GM12878 (cell line): Measurements from ENCODE around the gene TNP2. TPM values are rescaled to one million over a fixed set of nuclear protein-coding genes. Genes with fewer than 3 reads are reported as not detected.

ENCODE experiments used
- ATAC-seq: fragments of 200-7000 bp; cut with Tn5 transposase; 3 replicates; pipeline ENCODE4 v1.9.1; 2020; ENCODE audit warnings: mild to moderate bottlenecking, moderate library complexity
- BruUV-seq: library from RNA; stranded (reverse); fragments of 400-500 nt; replicated peaks from 2 replicates; lab custom pipeline; 2021; lab: Mats Ljungman, UMichigan
- CTCF ChIA-PET: fragments of 300-600 bp; sonication (Branson Sonifier 250); formaldehyde crosslinking; extraction: SDS; loops from one replicate; lab custom pipeline; 2021; ENCODE audit warnings: inconsistent platforms; lab: Yijun Ruan, JAX
- POLR2A ChIA-PET: fragments of 350-600 bp; formaldehyde crosslinking; extraction: SDS; loops from one replicate; lab custom pipeline; 2021; ENCODE audit warnings: inconsistent platforms; lab: Charles Lee
- RAD21 ChIA-PET: fragments of 300-600 bp; sonication (Branson Sonifier 250); formaldehyde crosslinking; loops from one replicate; lab custom pipeline; 2023; ENCODE audit warnings: antibody characterized with exemption; ENCODE audit not compliant: unreplicated experiment; lab: Charles Lee
- SMC1A ChIA-PET: fragments of 300-600 bp; sonication (Branson Sonifier 250); formaldehyde crosslinking; loops from one replicate; lab custom pipeline; 2023; ENCODE audit not compliant: unreplicated experiment, uncharacterized antibody; lab: Charles Lee
- DNase-seq: peaks from one replicate; pipeline ENCODE4 v3.0.0-alpha.2; 2011; ENCODE audit warnings: low read depth, low spot score
- FAIRE-seq: peaks from 3 replicates; lab custom pipeline; 2011; peaks lifted over from hg19 to GRCh38; lab: Jason Lieb, UNC
- H2AFZ ChIP-seq: 2 replicates; pipeline ENCODE4 v1.6.0; 2011; ENCODE audit warnings: low read depth, low read length, control low read depth; ENCODE audit not compliant: control insufficient read depth
- H3K27ac ChIP-seq: 2 replicates; pipeline ENCODE4 v1.5.1; 2011; ENCODE audit warnings: control low read depth; ENCODE audit not compliant: control insufficient read depth, insufficient read depth
- H3K27me3 ChIP-seq, 2 experiments: replicated peaks in 1 of 2; 2 replicates each; pipeline versions ENCODE4 v1.6.0 to v1.6.1; 2011; ENCODE audit warnings: low read length in 1 of 2; ENCODE audit not compliant: control insufficient read depth in 2 of 2, insufficient read depth in 2 of 2
- H3K36me3 ChIP-seq, 2 experiments: 2 replicates each; pipeline ENCODE4 v1.5.1; 2011; ENCODE audit warnings: low read length in 1 of 2; ENCODE audit not compliant: control insufficient read depth in 2 of 2, insufficient read depth in 2 of 2
- H3K4me1 ChIP-seq: 2 replicates; pipeline ENCODE4 v1.6.1; 2011; ENCODE audit warnings: mild to moderate bottlenecking, low read length, moderate library complexity, mixed read lengths; ENCODE audit not compliant: control insufficient read depth, insufficient read depth
- H3K4me2 ChIP-seq: 2 replicates; pipeline ENCODE4 v1.6.0; 2011; ENCODE audit warnings: control low read depth; ENCODE audit not compliant: control insufficient read depth, insufficient read depth
- H3K4me3 ChIP-seq: fragments of 200-600 bp; sonication (generic); 2 replicates; pipeline ENCODE4 v1.5.1; 2016
- H3K79me2 ChIP-seq: 2 replicates; pipeline ENCODE4 v1.6.0; 2011; ENCODE audit warnings: low read length; ENCODE audit not compliant: control insufficient read depth, insufficient read depth
- H3K9ac ChIP-seq: 2 replicates; pipeline ENCODE4 v1.8.0; 2011; ENCODE audit warnings: low read length, control low read depth, mixed read lengths; ENCODE audit not compliant: control insufficient read depth, insufficient read depth
- H3K9me3 ChIP-seq: replicated peaks from 3 replicates; pipeline ENCODE4 v1.5.1; 2011; ENCODE audit warnings: mild to moderate bottlenecking, low read length; ENCODE audit not compliant: control insufficient read depth, insufficient read depth
- H4K20me1 ChIP-seq: 2 replicates; pipeline ENCODE4 v1.6.0; 2011; ENCODE audit not compliant: control insufficient read depth, insufficient read depth
- ATF7 ChIP-seq: fragments of 450-650 bp; IDR thresholded peaks from 2 replicates; pipeline ENCODE4 v1.6.1; 2016; ENCODE audit warnings: low read depth, mild to moderate bottlenecking
- BRCA1 ChIP-seq: IDR thresholded peaks from 2 replicates; pipeline ENCODE4 v1.6.1; 2011; ENCODE audit warnings: low read depth, low read length, improper control_type of control experiment
- DPF2 ChIP-seq: fragments of 450-650 bp; IDR thresholded peaks from 2 replicates; pipeline ENCODE4 v1.6.1; 2017; ENCODE audit warnings: mild to moderate bottlenecking
- EED ChIP-seq: sonication (generic); IDR thresholded peaks from 2 replicates; pipeline ENCODE4 v1.6.1; 2016; ENCODE audit warnings: antibody characterized with exemption, low read depth
- EZH2 ChIP-seq: IDR thresholded peaks from 2 replicates; pipeline ENCODE4 v1.6.1; 2012; ENCODE audit warnings: low read depth, mild to moderate bottlenecking, control low read depth, inconsistent platforms, low read length, borderline replicate concordance; ENCODE audit not compliant: control insufficient read depth
- HDAC6 ChIP-seq: fragments of 200-600 bp; sonication (generic); IDR thresholded peaks from one replicate; pipeline ENCODE4 v1.8.0; 2017; ENCODE audit warnings: antibody characterized with exemption; ENCODE audit not compliant: unreplicated experiment
- IKZF1 ChIP-seq: fragments of 450-650 bp; conservative IDR thresholded peaks from 2 replicates; pipeline ENCODE4 v1.6.1; 2017; ENCODE audit warnings: antibody characterized with exemption, mild to moderate bottlenecking
- JUND ChIP-seq: IDR thresholded peaks from 2 replicates; pipeline ENCODE4 v1.6.1; 2012; ENCODE audit warnings: low read depth, mild to moderate bottlenecking, low read length, improper control_type of control experiment, moderate library complexity
- KAT2A ChIP-seq: conservative IDR thresholded peaks from 2 replicates; pipeline ENCODE4 v1.6.1; 2011; ENCODE audit warnings: low read depth, low read length; ENCODE audit not compliant: control insufficient read depth
- NBN ChIP-seq: fragments of 450-650 bp; IDR thresholded peaks from 2 replicates; pipeline ENCODE4 v1.6.1; 2016
- NR2C2 ChIP-seq: IDR thresholded peaks from 2 replicates; pipeline ENCODE4 v1.6.1; 2011; ENCODE audit warnings: borderline replicate concordance, low read depth; ENCODE audit not compliant: control insufficient read depth, insufficient read length
- PAX8 ChIP-seq: fragments of 450-650 bp; IDR thresholded peaks from 2 replicates; pipeline ENCODE4 v1.6.1; 2017; ENCODE audit warnings: mild to moderate bottlenecking, moderate library complexity
- POU2F2 ChIP-seq: IDR thresholded peaks from 3 replicates; pipeline ENCODE4 v1.6.1; 2011; ENCODE audit warnings: low read depth, mild to moderate bottlenecking, low read length, borderline replicate concordance
- RAD51 ChIP-seq: fragments of 450-650 bp; IDR thresholded peaks from 2 replicates; pipeline ENCODE4 v1.6.1; 2016; ENCODE audit warnings: moderate library complexity, mild to moderate bottlenecking, inconsistent platforms
- RUNX3 ChIP-seq: IDR thresholded peaks from 2 replicates; pipeline ENCODE4 v1.6.1; 2012; ENCODE audit warnings: low read length, inconsistent platforms
- SMAD1 ChIP-seq: fragments of 450-650 bp; IDR thresholded peaks from 2 replicates; pipeline ENCODE4 v1.6.1; 2018; ENCODE audit warnings: mild to moderate bottlenecking, low read depth; ENCODE audit not compliant: partially characterized antibody
- WRNIP1 ChIP-seq: IDR thresholded peaks from 2 replicates; pipeline ENCODE4 v1.6.1; 2011; ENCODE audit warnings: low read depth, low read length, improper control_type of control experiment, borderline replicate concordance
- WGBS: methylation state at CpG from one replicate; pipeline ENCODE4 v1.1.6; 2016; ENCODE audit warnings: low lambda C conversion rate; ENCODE audit not compliant: insufficient replicate concordance, insufficient coverage; ENCODE audit errors: missing lambda C conversion rate; 5-methylcytosine and 5-hydroxymethylcytosine counted together
- in situ Hi-C: fragments of 300-500 bp; cut with MboI; formaldehyde crosslinking; loops from 9 replicates; pipeline ENCODE4 v1.14.3; 2018; ENCODE audit warnings: mixed read lengths
- intact Hi-C: fragments of 100-400 bp; cut with micrococcal nuclease; formaldehyde crosslinking; loops from one replicate; pipeline ENCODE4 v1.14.2; 2022; ENCODE audit not compliant: unreplicated experiment
- polyA plus RNA-seq, 11 experiments: library from polyadenylated mRNA; depleted of rRNA in 4 of 11; unstranded in 6 of 11; stranded (reverse) in 5 of 11; fragments of >200 nt; fragmentation: Nextera tagmentation in 4 of 11; fragmentation: Illumina TruSeq in 1 of 11; extraction: Ambion mirVana in 4 of 11; extraction: Trizol in 1 of 11; gene quantifications; 1 replicate in 1 of 11; 2 replicates in 10 of 11; pipeline versions ENCODE4 v1.2.1 to v1.2.3, GENCODE V29; 2011 to 2016; ENCODE audit warnings: inconsistent platforms in 2 of 11, missing spikeins in 2 of 11, low read depth in 1 of 11
- total RNA-seq, 4 experiments: library from RNA; depleted of rRNA in 3 of 4; stranded (reverse); fragments of >200 nt in 3 of 4; fragmentation: Illumina TruSeq in 1 of 4; extraction: Trizol in 1 of 4; gene quantifications; 2 replicates each; pipeline versions ENCODE4 v1.2.1 to v1.2.3, GENCODE V29; 2013 to 2021
- TF ChIP-seq, protein P1 (sequence below): fragments of 450-650 bp; IDR thresholded peaks from 2 replicates; pipeline ENCODE4 v1.6.1; 2017; ENCODE audit warnings: mild to moderate bottlenecking, moderate library complexity
- TF ChIP-seq, protein P2 (sequence below): fragments of 450-650 bp; IDR thresholded peaks from 2 replicates; pipeline ENCODE4 v1.6.1; 2016; ENCODE audit warnings: mild to moderate bottlenecking

Gene TNP2
- total and polyA plus RNA-seq, 10 of the 15 experiments (the other 5 are each of a cell fraction or from before 2014, with no cell fraction given): not detected

DNA sequence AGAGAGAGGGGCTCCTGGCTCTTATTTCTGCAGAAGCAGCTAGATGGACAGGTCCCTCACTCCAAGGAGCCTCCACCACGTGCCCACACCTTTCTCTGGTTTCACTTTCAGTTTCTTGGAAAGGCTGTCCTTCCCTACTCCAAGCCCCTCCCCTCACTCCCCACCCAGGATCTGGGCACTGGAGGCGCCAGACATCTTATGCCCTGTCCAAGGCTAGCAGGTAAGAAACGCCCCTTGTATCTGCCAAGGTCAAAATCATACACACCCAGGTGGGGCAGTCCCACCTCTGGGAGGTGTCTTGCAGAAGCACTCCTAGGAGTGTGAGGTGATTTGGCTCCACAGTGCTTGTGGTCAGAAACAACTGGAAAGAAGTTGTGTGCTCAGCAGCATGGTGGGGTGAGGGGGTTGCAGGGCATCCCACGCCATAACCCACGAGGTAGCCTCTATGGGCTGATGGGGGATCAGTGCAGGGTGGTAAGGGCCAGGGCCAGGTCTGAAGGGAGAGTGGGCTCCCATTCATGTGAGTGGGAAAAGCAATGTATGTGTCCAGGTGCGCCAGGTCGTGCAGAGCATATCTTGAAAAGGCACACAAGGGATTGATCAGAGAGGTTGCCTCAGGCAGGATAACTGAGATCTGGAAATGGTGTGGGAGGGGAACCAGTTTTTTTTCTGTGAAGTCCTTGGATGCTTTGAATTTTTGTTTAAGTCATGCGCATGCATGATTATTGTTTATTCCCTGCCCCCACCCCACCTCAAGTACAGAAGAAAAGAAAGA is 43.8 kb upstream of the TNP2 start:
- no TSS peak for BruUV-seq
- no peak for TF ChIP-seq ATF7
- no peak for TF ChIP-seq NR2C2
- no peak for TF ChIP-seq PAX8
- TF ChIP-seq IKZF1: peak; percentile 23
- TF ChIP-seq BRCA1: no peak
- no peak for TF ChIP-seq JUND
- no peak for TF ChIP-seq KAT2A
- no peak for TF ChIP-seq EZH2
- no peak for TF ChIP-seq EED
- TF ChIP-seq, protein P1, sequence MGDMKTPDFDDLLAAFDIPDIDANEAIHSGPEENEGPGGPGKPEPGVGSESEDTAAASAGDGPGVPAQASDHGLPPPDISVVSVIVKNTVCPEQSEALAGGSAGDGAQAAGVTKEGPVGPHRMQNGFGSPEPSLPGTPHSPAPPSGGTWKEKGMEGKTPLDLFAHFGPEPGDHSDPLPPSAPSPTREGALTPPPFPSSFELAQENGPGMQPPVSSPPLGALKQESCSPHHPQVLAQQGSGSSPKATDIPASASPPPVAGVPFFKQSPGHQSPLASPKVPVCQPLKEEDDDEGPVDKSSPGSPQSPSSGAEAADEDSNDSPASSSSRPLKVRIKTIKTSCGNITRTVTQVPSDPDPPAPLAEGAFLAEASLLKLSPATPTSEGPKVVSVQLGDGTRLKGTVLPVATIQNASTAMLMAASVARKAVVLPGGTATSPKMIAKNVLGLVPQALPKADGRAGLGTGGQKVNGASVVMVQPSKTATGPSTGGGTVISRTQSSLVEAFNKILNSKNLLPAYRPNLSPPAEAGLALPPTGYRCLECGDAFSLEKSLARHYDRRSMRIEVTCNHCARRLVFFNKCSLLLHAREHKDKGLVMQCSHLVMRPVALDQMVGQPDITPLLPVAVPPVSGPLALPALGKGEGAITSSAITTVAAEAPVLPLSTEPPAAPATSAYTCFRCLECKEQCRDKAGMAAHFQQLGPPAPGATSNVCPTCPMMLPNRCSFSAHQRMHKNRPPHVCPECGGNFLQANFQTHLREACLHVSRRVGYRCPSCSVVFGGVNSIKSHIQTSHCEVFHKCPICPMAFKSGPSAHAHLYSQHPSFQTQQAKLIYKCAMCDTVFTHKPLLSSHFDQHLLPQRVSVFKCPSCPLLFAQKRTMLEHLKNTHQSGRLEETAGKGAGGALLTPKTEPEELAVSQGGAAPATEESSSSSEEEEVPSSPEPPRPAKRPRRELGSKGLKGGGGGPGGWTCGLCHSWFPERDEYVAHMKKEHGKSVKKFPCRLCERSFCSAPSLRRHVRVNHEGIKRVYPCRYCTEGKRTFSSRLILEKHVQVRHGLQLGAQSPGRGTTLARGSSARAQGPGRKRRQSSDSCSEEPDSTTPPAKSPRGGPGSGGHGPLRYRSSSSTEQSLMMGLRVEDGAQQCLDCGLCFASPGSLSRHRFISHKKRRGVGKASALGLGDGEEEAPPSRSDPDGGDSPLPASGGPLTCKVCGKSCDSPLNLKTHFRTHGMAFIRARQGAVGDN: no peak
- no peak for TF ChIP-seq POU2F2
- no peak for TF ChIP-seq NBN
- no peak for TF ChIP-seq WRNIP1
- peak; percentile 47; the same call in 1 of the 2 replicates for TF ChIP-seq RAD51
- TF ChIP-seq HDAC6: no peak
- TF ChIP-seq RUNX3: peak; percentile 38; the same call in 1 of the 2 replicates
- TF ChIP-seq, protein P2, sequence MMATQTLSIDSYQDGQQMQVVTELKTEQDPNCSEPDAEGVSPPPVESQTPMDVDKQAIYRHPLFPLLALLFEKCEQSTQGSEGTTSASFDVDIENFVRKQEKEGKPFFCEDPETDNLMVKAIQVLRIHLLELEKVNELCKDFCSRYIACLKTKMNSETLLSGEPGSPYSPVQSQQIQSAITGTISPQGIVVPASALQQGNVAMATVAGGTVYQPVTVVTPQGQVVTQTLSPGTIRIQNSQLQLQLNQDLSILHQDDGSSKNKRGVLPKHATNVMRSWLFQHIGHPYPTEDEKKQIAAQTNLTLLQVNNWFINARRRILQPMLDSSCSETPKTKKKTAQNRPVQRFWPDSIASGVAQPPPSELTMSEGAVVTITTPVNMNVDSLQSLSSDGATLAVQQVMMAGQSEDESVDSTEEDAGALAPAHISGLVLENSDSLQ: peak; percentile 40; the same call in 1 of the 2 replicates
- 0 out of 2 replicates have a peak, but pooled peaks have one; percentile 24 for TF ChIP-seq DPF2
- no peak for TF ChIP-seq SMAD1

More for the DNA sequence above, 43.8 kb upstream of the TNP2 start:
- POLR2A ChIA-PET: interaction anchor here (0.6 to 5.4 kb wide), 14 partner anchors 11 to 66 kb away, joined by 3 to 85 read pairs (median 4); partner anchors contain the start of gene SOCS1
- Histone ChIP-seq H3K4me1 (peaks cover 57% of the 10 kb centered on the region), H3K27ac (no peak overlapping the region; the same call in 1 of the 2 replicates), H3K4me2 (peak overlapping the region; percentile 79), H3K4me3 (no peak overlapping the region), H3K9me3 (no peaks in the 10 kb centered on the region; the same call in 1 of the 3 replicates), H3K79me2 (no peaks in the 10 kb centered on the region), H3K27me3 (no peaks in the 10 kb centered on the region; a peak in 1 of 4 replicates), H4K20me1 (no peaks in the 10 kb centered on the region), H3K36me3 (no peaks in the 10 kb centered on the region), H2AFZ (no peak overlapping the region), H3K9ac (no peak overlapping the region; the same call in 1 of the 2 replicates)
- SMC1A ChIA-PET: interaction anchor here (0.7 to 7.4 kb wide), 15 partner anchors 11 to 329 kb away, joined by 3 to 194 read pairs (median 6); partner anchors contain the start of gene SOCS1
- WGBS: 63% methylated on average over 7 of the region's 8 CpGs
- DNase-seq (no peak), FAIRE-seq (no peak), ATAC-seq (no peak)
- in situ Hi-C loops (no loop called here), intact Hi-C loops (loop anchor here (5.0 kb wide), 1 partner anchor 106 kb away; no protein-coding TSS in a partner anchor)
- CTCF ChIA-PET: interaction anchor here (2.2 to 6.9 kb wide), 6 partner anchors 15 to 349 kb away, joined by 7 to 70 read pairs (median 36); partner anchors contain the start of gene SOCS1
- RAD21 ChIA-PET: interaction anchor here (0.6 to 8.5 kb wide), 9 partner anchors 14 to 349 kb away, joined by 3 to 206 read pairs (median 15); partner anchors contain the start of gene SOCS1
